Measurements from ENCODE around the gene HSD17B12. TPM values are rescaled to one million over a fixed set of nuclear protein-coding genes. Genes with fewer than 3 reads are reported as not detected.

HSD17B12 gene
- total RNA-seq, 2 donors from 2014 or later = 40.6 to 52.4 TPM

DNA sequence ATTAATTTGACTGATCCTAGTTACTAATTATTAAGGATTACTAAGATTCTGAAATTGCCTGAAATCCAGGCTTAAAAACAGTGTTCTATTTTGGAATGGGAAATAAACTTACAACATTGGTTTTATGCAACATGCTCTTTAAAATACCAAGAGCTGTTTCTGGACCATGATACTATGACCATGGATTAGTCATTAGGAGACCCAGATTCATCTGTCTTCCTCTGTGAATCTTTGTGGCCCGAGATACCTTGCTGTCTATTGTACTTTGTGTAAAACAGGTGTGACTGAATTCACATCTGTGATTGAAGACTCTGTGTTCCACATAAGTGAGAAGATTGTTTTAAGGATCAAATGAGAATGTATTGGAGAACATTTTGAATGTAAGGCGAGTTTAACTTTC lies 98.8 kb downstream of the HSD17B12 start:
- Mint-ChIP-seq H3K4me1 (ENCODE audit: low read depth in 2 of 2) (peaks cover 0 to 6% of the 10 kb centered on the region in 2 donors), H3K4me3 (no peak overlapping the region), H3K9me3 (peaks cover 8% of the 10 kb centered on the region), H3K27ac (no peak overlapping the region), H3K36me3 (peaks cover 36% of the 10 kb centered on the region), H3K27me3 (no peaks in the 10 kb centered on the region)
- DNase-seq (ENCODE audit: low spot score) (no peak), ATAC-seq (no peak)

DNA sequence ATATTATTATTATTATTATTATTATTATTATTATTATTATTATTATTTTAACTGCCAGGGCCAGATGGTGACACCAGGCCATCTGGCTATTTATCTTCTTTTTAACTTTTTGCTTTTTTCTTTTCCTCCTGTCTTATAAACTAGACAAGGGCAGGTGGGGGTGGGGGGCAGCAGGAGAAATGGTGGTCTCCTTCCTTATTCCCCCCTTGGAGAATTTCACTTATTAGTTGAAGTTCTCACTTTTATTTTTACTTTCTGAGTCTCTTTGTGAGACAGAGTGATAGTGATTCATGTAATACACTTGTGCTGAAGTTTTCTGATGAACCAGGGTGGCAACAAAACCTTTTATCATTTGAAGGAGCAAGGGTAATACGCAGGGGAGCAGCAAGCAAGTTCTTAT lies 103.8 kb downstream of the HSD17B12 start:
- H3K27ac Mint-ChIP-seq = no peak overlapping the region
- DNase-seq (ENCODE audit: low spot score) = no peak
- H3K36me3 Mint-ChIP-seq = peaks cover 49% of the 10 kb centered on the region
- no peak for ATAC-seq
- H3K4me3 Mint-ChIP-seq = no peak overlapping the region
- peaks cover 13 to 17% of the 10 kb centered on the region in 2 donors for H3K4me1 Mint-ChIP-seq (ENCODE audit: low read depth in 2 of 2)
- H3K27me3 Mint-ChIP-seq = no peaks in the 10 kb centered on the region
- H3K9me3 Mint-ChIP-seq = peaks cover 7% of the 10 kb centered on the region

DNA sequence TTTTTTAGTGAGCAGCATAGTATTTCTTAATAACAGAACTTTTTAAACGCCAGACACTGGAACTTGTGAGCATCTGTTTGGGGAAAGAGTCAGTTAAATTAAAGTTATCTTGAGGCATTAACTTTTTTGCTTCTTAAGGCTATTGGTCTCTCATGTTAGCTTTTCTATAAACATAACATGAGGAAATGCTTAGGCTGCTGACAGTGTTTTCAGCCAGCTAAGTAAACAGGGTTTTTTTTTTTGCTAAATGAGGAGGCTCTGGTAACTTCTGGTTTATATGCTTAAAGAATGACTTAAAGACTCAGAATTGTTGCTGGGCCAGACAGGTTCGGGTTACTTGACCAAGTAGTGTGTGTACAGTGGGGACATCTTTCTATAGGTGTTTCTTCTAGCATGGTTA lies 104.3 kb downstream of the HSD17B12 start:
- H3K9me3 Mint-ChIP-seq = peaks cover 9% of the 10 kb centered on the region
- DNase-seq (ENCODE audit: low spot score) = no peak
- no peak overlapping the region for H3K27ac Mint-ChIP-seq
- H3K4me3 Mint-ChIP-seq = no peak overlapping the region
- peaks cover 50% of the 10 kb centered on the region for H3K36me3 Mint-ChIP-seq
- no peak for ATAC-seq
- H3K27me3 Mint-ChIP-seq = no peaks in the 10 kb centered on the region
- peaks cover 13 to 17% of the 10 kb centered on the region in 2 donors for H3K4me1 Mint-ChIP-seq (ENCODE audit: low read depth in 2 of 2)

DNA sequence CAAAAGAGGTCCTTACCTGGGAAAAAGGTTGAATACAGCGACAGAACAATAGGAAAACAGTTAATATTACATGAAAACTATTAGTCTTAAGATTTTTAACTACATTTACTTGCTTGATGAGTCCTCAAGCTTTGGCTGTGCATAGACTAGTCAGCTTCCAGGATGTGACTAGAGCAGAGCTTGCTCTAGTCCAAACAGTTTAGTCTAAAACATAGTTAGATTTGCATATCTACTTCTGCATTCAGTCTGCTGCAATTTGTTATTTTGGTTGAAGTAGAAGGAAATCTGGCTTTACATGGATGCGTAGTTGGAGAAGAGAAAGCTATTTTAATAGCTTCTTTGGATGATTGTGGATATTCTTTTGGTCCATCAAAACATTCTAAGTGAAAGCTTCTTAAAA lies 104.8 kb downstream of the HSD17B12 start:
- Mint-ChIP-seq H3K9me3 (peaks cover 9% of the 10 kb centered on the region), H3K36me3 (peaks cover 50% of the 10 kb centered on the region), H3K27ac (no peak overlapping the region), H3K4me1 (ENCODE audit: low read depth in 2 of 2) (peaks cover 13 to 18% of the 10 kb centered on the region in 2 donors), H3K4me3 (no peak overlapping the region), H3K27me3 (no peaks in the 10 kb centered on the region)
- ATAC-seq (no peak), DNase-seq (ENCODE audit: low spot score) (no peak)

DNA sequence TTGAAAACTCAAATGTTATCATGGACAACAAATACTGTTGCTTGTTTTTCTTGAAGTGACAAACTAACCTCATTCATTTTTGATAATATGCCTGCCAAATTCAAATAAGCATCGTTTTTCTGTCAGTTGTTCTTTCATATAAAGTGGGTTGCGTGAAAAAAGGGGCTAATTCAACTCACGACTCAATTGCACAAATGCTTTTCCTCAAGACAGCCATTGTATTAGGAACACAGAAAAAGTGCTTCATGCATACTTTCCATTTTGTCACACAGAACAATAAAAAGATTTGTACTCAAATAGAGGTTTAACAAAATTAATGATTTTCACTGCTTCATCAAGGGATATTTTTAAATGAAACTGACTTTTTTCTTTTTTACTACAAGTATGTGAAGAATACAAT lies 105.5 kb downstream of the HSD17B12 start:
- Mint-ChIP-seq H3K27me3 (no peaks in the 10 kb centered on the region), H3K9me3 (peaks cover 9% of the 10 kb centered on the region), H3K4me1 (ENCODE audit: low read depth in 2 of 2) (peaks cover 13 to 18% of the 10 kb centered on the region in 2 donors), H3K27ac (no peak overlapping the region), H3K36me3 (peaks cover 48% of the 10 kb centered on the region), H3K4me3 (no peak overlapping the region)
- no peak for ATAC-seq
- no peak for DNase-seq (ENCODE audit: low spot score)

DNA sequence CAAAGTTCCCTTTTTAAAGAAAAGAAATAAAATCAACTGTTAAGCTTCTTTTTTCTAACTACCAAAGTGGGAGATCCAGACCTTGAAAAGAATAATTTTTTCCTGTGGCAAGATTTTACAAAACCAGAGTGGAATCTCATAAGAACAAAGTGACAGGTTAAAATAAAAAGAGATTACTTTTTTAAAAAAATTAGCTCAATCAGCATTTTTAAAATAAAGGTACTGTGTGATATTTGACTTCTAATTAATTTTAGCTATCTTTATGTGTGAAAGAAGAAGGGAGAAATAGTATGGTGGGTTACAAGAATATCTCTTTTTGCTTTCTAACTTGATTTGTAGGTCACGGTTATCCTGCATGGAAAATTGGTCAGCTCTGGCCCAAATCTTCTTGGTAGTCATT lies 107.3 kb downstream of the HSD17B12 start:
- no peak for ATAC-seq
- H3K9me3 Mint-ChIP-seq = peaks cover 9% of the 10 kb centered on the region
- H3K4me3 Mint-ChIP-seq = no peak overlapping the region
- H3K27me3 Mint-ChIP-seq = no peaks in the 10 kb centered on the region
- no peak overlapping the region for H3K27ac Mint-ChIP-seq
- no peak for DNase-seq (ENCODE audit: low spot score)
- H3K36me3 Mint-ChIP-seq = peaks cover 42% of the 10 kb centered on the region
- H3K4me1 Mint-ChIP-seq (ENCODE audit: low read depth in 2 of 2) = peaks cover 13 to 16% of the 10 kb centered on the region in 2 donors

DNA sequence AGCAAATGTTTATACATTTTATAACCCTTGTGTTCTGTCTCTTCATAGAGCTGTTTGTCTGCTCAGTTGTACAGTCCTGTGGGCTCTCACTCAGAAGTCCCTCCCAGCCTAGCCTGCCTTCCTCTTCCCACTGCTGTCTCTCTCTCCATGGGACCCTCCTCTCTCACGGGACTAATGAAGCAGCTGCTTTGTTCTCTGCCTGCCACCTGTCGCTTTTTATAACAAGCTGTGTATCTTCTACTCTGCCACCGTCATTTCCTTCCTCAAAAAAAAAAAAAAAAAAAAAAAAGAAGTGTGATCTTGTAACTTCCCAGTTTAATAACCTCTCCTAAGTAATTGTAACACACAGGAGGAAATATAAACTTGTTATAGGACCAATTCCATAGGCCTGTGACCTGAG lies 107.9 kb downstream of the HSD17B12 start:
- H3K4me1 Mint-ChIP-seq (ENCODE audit: low read depth in 2 of 2) = peaks cover 13 to 16% of the 10 kb centered on the region in 2 donors
- H3K27ac Mint-ChIP-seq = peak overlapping the region in 1 of 2 donors; percentile 66
- no peak overlapping the region for H3K4me3 Mint-ChIP-seq
- H3K27me3 Mint-ChIP-seq = no peaks in the 10 kb centered on the region
- DNase-seq (ENCODE audit: low spot score) = no peak
- ATAC-seq = no peak
- H3K36me3 Mint-ChIP-seq = peaks cover 37% of the 10 kb centered on the region
- H3K9me3 Mint-ChIP-seq = peaks cover 8% of the 10 kb centered on the region

DNA sequence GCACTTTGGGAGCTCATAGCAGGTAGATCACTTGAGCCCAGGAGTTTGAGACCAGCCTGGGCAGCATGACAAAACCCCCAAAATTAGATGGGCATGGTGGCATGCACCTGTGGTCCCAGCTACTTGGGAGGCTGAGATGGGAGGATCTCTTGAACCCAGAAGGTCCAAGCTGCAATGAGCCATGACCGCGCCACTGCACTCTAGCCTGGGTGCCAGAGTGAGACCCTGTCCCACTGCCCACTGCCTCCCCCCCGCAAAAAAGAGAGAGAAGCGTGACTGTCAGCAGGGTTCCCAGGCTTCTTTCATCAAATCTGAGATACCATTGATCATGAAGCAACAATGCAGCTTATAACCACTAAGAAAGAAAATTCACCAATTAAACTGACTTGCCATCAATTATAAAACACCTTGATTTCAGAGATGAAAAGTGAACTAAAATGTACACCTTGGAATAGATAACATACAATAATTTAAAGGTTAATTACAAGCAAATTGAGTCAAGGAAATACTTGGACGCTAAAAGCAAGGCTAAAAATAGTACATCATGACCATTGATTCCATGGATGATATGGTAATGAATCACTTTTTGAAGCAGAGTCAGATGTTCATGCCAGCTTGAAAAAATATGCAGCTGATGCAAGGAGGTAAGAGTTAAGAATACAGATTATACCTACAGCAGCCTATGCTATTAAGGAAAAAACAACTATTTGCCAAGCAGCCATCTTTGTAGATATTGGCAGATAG lies 109.3 kb downstream of the HSD17B12 start:
- H3K9me3 Mint-ChIP-seq = peaks cover 6% of the 10 kb centered on the region
- no peak overlapping the region for H3K27ac Mint-ChIP-seq
- DNase-seq (ENCODE audit: low spot score) (no peak), ATAC-seq (no peak)
- peaks cover 13 to 14% of the 10 kb centered on the region in 2 donors for H3K4me1 Mint-ChIP-seq (ENCODE audit: low read depth in 2 of 2)
- H3K36me3 Mint-ChIP-seq = peaks cover 23% of the 10 kb centered on the region
- H3K4me3 Mint-ChIP-seq = no peak overlapping the region
- no peaks in the 10 kb centered on the region for H3K27me3 Mint-ChIP-seq

DNA sequence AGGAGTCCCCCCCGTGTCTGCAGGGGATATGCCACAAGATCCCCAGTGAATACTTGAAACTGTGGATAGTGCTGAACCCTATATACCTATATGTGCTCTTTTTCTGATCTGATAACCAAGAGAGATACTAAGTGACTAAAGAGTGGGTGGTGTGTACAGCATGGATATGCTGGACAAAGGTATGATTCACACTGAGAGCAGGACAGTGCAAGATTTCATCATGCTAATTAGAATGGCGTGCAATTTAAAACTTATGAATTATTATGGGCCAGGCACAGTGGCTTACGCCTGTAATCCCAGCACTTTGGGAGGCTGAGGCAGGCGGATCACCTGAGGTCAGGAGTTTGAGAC lies 109.9 kb downstream of the HSD17B12 start:
- no peaks in the 10 kb centered on the region for H3K27me3 Mint-ChIP-seq
- H3K27ac Mint-ChIP-seq = no peak overlapping the region
- H3K9me3 Mint-ChIP-seq = peaks cover 6% of the 10 kb centered on the region
- DNase-seq (ENCODE audit: low spot score) (no peak), ATAC-seq (no peak)
- peaks cover 13 to 14% of the 10 kb centered on the region in 2 donors for H3K4me1 Mint-ChIP-seq (ENCODE audit: low read depth in 2 of 2)
- no peak overlapping the region for H3K4me3 Mint-ChIP-seq
- H3K36me3 Mint-ChIP-seq = peaks cover 17% of the 10 kb centered on the region

DNA sequence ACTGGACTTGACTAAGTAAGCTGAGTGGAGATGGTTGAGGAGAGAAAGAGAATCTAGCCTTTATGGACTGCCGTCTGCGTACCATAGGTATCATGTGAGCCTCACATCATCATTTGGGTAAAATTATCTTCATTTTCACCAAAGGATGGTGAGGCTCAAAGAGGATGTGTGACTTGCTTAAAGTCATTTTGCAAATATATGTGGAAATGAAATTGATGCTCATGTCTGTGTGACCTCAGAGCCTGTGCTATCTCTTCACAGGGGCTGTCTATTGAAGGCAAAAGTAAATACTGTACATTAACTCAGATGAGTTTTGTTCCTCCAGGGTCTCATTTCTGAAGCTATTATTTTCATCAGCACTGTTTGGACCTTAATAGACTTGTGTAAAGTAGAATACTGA lies 116.8 kb downstream of the HSD17B12 start:
- H3K4me3 Mint-ChIP-seq = no peak overlapping the region
- H3K27ac Mint-ChIP-seq = no peak overlapping the region
- no peaks in the 10 kb centered on the region for H3K4me1 Mint-ChIP-seq (ENCODE audit: low read depth in 2 of 2)
- no peak for DNase-seq (ENCODE audit: low spot score)
- H3K27me3 Mint-ChIP-seq = no peaks in the 10 kb centered on the region
- H3K9me3 Mint-ChIP-seq = no peaks in the 10 kb centered on the region
- no peak for ATAC-seq
- peaks cover 16% of the 10 kb centered on the region for H3K36me3 Mint-ChIP-seq

DNA sequence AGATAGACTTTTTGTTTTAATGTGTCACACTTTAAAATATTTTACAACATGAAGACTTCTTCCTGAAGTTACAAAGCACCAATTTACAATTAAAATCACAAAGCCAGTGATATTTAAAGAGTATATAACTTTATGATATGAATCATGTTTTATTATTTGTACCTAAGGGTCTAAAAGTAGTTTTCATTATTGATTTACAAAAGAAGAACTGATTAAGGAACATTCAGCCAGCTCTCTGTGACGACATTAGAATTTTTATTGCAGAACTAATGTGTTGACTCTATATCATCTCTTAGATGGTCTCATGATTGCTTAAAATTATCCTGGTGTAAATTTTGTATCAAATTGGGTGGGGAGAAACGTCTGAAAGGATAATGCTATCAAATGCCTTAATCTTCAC lies 117.3 kb downstream of the HSD17B12 start:
- Mint-ChIP-seq H3K36me3 (peaks cover 16% of the 10 kb centered on the region), H3K27ac (no peak overlapping the region), H3K27me3 (no peaks in the 10 kb centered on the region)

DNA sequence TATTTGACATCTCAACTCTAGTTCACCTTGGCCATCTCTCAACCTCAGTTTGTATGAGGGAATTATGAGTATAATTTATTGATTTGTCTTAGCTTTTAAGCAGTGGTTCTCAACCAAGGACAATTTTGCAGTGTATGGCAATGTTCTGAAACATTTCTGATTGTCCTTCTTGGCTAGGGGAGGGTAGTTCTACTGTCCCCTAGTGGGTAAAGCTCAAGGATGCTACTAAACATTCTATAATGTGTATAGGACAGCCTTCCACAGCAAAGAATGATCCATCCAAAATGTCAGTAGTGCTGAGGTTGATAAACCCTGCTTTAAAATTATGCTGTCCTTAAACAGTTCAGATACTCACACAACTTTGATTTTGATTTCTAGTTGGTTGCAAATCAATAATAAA lies 122.0 kb downstream of the HSD17B12 start:
- DNase-seq (ENCODE audit: low spot score) (no peak), ATAC-seq (no peak)
- no peaks in the 10 kb centered on the region for H3K4me1 Mint-ChIP-seq (ENCODE audit: low read depth in 2 of 2)

More for the DNA sequence above, 117.3 kb downstream of the HSD17B12 start:
- H3K4me3 Mint-ChIP-seq = no peak overlapping the region
- no peaks in the 10 kb centered on the region for H3K9me3 Mint-ChIP-seq
- DNase-seq (ENCODE audit: low spot score) (no peak), ATAC-seq (no peak)
- no peaks in the 10 kb centered on the region for H3K4me1 Mint-ChIP-seq (ENCODE audit: low read depth in 2 of 2)

DNA sequence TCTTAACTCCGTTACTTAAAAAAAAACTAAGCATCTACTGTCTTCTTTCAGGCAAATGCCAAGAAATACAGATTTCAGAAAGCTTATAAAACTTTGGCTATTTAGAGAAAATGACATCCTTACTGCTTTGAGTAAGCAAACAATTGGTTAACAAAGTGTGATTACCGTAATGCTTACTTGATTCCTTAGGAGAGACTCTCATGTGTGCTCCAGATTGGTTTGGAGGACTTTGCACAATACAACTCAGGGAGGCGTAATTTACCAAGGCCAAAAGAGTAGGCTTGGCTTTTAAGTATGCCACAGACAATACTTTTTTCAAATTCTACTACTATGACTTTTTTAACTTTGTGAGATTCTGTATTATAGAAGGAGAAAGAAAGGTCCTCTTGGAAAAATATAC lies 123.2 kb downstream of the HSD17B12 start:
- ATAC-seq (no peak), DNase-seq (ENCODE audit: low spot score) (no peak)
- H3K4me1 Mint-ChIP-seq (ENCODE audit: low read depth in 2 of 2) = no peaks in the 10 kb centered on the region
- H3K27ac Mint-ChIP-seq = no peak overlapping the region
- H3K9me3 Mint-ChIP-seq = no peaks in the 10 kb centered on the region
- no peak overlapping the region for H3K4me3 Mint-ChIP-seq
- H3K36me3 Mint-ChIP-seq = peaks cover 19% of the 10 kb centered on the region
- no peaks in the 10 kb centered on the region for H3K27me3 Mint-ChIP-seq

More for the DNA sequence above, 122.0 kb downstream of the HSD17B12 start:
- Mint-ChIP-seq H3K27ac (no peak overlapping the region), H3K36me3 (peaks cover 22% of the 10 kb centered on the region), H3K27me3 (no peaks in the 10 kb centered on the region), H3K4me3 (no peak overlapping the region), H3K9me3 (no peaks in the 10 kb centered on the region)

DNA sequence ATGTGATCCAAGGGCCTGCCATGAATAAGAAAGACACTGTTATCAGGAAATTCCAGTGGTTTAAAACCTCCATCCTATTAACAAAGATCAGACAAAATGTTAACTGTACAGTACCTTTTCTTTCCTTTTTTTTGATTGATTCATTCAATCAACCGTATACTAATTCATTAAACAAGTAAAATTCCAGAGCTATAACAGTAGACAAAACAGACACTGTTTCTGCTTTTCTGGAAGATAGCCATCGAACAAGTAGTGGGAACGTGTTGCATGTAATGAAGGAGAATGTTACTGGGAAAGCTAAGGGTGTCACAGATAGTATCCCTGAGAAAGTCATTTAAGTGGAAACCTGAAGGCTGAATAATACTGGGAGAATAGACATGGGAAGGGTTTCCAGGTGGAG lies 126.4 kb downstream of the HSD17B12 start:
- Mint-ChIP-seq H3K4me1 (ENCODE audit: low read depth in 2 of 2) (no peaks in the 10 kb centered on the region), H3K27me3 (no peaks in the 10 kb centered on the region), H3K27ac (no peak overlapping the region), H3K9me3 (no peaks in the 10 kb centered on the region), H3K36me3 (peaks cover 6% of the 10 kb centered on the region), H3K4me3 (no peak overlapping the region)
- ATAC-seq = no peak
- no peak for DNase-seq (ENCODE audit: low spot score)
